GM12872 (cell line): Measurements from ENCODE around the gene BCL11B.

Experiments
- CTCF ChIP-seq: IDR thresholded peaks from 3 replicates; pipeline ENCODE4 v1.5.1; 2011; ENCODE audit warnings: low read depth, mild to moderate bottlenecking, low read length, moderate library complexity; ENCODE audit not compliant: insufficient read depth

The BCL11B gene

DNA sequence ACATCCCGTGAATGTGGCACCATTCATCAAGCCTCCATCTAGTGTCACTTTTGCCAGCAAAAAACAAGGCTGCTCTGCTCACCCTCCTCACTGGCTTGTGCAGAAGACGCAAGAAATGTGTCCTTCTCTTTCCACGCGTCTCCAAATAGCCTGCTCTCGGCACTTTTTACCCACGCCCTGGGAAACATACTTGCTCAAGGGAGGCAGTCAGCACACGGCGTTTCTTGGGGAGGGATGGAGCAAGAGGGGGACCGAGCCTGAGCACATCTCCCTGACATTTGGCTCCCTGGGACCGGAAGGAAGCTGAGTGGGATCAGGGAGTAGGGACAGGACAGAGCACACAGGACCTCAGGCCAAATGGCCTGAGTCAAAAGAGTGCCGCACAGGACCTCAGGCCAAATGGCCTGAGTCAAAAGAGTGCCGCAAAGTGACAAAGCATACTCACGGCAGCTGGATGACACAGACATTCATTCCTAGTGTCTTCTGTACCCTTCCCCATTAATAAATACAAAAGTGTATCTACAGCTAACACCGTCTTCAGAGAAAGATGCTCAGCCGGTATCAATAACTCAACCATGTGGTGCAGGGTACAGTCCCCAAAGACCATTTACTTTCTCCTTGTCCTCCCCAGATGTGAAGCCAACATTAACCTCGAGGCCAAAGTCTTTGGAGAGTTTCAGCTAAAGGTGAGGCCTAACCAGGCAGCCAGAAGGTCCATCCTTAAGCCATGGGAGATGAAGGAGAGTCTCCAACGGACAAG, 7.1 kb downstream of the BCL11B start:
- TF ChIP-seq CTCF, result no peak

DNA sequence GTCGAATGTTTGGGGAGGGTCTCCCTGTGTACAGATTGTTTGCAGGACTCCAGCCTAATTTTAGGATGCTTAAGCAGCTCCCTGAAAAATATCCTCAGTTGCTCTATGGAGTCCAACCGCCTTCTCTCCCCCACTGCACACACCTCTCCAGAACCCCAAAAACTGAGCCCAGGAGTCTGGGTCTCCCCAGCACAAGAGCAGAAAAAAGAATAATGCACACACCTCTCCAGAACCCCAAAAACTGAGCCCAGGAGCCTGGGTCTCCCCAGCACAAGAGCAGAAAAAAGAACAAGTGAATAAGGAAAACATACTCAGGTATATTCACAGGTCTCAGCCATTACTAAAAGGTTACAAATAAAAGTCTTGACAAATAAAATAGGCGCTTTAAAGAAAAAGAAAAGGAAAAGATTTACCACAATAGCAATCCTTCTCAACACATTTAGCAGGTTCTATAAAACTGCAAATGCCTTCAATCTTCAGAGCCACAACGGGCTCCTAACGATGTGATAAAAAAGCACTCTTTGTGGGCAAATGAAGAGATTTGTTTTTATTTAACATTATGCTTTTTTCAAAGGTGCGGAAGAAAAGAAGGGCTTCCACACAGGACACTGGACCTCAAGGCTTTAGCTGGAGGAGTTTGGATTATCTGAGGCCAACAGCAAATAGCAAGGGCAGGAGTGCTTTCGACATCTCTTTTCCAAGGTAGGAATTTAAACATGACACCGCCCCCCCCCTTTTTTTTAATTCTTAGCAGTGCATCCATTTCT, 8.2 kb downstream of the BCL11B start:
- no peak for TF ChIP-seq CTCF

DNA sequence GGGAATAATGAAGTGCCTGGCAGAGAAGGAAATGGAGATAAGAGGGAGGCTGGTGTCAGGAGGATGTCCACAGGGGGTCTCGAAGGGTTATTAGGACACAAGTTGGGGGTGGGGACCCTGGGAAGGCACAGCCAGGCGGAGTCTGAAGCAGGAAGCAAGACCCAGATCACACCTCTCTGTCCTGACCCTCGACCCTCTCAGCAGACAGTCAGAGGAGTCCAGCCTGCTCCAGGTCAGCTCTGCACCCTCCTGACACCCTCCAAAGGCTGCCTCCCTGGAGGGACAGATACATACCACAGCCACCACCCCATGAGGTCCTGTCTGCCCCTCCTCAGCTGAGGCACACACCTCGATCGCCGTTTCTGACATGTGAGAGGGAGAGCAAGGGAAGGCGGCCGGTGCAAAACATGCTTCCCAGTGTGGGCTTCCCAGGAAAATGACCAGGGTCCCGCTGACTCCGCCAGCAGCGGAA, 9.0 kb downstream of the BCL11B start:
- TF ChIP-seq CTCF, result no peak

DNA sequence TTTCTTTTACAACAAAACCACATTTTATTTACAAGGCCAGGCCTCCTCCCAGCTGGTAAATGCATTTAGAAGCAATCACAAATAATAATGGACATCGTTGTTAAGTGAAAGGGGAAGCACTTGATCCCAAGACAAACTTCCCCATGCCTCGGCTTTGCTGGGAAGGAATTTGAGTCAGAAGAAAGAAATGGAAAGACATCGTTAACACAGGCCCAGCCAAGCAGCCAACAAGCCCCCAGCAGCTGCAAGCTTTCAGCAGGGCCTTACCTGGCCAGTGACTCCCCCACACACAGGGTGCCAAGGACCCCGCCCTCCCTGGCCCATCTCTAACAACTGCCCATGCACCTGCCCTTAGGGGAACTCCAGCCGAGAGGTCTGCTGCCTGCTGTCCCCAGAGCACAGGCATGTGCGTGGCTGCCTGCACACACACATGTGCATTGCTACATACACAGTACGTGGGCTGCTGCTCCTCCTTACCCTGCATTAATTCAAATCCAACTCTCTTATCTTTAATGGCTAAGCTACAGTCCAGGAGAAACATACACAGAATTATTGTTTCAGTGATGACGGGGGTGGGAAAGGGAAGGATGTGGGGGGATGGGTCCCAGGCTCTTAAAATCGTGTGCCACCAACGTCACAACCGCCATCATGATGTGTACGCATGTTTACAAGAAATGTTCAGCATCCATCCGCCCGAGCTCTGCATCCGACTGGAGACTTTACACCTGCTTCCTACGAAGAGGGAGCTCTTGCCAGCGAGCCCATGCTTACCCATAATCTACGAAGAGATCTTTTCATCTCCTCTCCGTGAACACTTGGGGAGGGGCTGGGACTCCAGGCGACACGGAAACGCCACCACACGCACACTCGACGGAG, 9.8 kb downstream of the BCL11B start:
- TF ChIP-seq CTCF, result no peak

- no peak for TF ChIP-seq CTCF
These were observed 11.1 kb downstream of the BCL11B start for GRCh38 chr14:99260587-99261551.

DNA sequence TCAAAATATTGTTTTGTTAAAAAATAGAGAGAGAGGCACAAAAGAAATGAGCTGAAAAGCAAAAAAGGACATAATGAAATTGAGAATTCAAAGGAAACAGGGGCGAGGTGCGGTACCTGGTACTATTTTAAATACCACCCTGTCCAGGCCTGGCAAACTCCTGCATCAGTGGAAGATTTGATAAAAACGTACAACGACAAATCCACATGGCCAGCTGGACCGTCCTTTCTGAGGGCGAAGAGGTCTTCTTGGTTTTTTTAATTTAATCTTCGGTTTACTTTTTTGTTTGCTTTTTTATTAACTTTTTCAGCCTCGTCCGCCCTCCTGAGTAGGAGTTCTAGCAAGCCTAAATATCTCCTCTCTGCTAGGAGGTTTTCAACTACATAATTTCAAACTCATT, 11.9 kb downstream of the BCL11B start:
- TF ChIP-seq CTCF, result no peak
